ENCODE measurements around the gene TSGA10IP.
A peak's percentile ranks its signal among the peaks of the same experiment; 100 is the strongest.
"Not testable (repeated sequence)": the region's sequence is repeated elsewhere in the genome, so short reads cannot be mapped to it uniquely, and the experiment has no call there.

TSGA10IP gene

DNA sequence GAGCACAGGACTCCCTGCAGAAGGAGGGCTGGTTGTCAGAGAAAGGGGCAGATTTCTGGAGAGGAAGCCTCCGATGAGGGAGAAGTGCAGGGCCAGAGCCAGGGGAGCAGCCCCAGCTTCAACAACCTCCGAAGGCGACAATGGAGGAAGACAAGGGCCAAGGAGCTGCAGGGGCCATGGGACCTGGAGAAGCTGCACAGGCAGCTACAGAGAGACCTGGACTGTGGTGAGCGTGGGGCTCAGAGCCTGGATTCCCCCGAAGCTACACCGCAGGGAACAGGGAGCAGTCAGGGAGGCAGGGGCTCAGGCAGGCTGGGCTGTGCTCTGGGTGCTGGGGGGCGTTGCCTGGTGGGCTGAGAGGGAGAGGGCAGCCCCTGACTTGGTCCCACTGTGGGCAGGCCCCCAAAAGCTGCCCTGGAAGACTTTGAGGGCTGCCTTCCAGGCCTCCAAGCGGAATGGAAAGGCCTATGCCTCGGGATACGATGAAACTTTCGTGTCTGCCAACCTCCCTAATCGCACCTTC is 2.4 kb downstream of the TSGA10IP start:
- no peak for DNase-seq (ENCODE audit: low read depth)

DNA sequence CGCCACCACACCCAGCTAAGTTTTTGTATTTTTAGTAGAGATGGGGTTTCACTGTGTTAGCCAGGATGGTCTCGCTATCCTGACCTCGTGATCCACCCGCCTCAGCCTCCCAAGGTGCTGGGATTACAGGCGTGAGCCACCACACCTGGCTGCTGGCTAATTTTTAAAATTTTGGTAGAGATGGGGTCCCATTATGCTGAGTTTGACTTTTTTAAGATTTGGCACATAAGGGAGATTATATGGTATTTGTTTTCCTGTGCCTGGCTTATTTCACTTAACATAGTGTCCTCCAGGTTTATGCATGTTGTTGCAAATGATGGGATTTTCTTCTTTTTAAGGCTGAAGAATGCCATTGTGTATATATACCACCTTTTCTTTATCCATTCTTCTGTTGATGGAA is 5.4 kb downstream of the TSGA10IP start:
- DNase-seq (ENCODE audit: low read depth): not testable (repeated sequence)

DNA sequence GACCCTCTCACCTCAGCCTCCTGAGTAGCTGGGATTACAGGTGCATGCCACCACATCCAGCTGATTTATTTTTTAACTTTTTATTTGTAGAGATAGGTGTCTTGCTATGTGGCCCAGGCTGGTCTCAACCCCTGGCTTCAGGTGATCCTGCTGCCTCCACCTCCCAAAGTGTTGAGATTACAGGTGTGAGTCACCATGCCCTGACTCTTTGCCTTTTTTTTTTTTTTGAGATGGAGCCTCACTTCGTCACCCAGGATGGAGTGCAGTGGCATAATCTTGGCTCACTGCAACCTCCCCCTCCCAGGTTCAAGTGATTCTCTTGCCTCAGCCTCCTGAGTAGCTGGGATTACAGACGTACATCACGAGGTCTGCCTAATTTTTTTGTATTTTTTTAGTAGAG is 6.4 kb downstream of the TSGA10IP start:
- DNase-seq (ENCODE audit: low read depth): not testable (repeated sequence)

DNA sequence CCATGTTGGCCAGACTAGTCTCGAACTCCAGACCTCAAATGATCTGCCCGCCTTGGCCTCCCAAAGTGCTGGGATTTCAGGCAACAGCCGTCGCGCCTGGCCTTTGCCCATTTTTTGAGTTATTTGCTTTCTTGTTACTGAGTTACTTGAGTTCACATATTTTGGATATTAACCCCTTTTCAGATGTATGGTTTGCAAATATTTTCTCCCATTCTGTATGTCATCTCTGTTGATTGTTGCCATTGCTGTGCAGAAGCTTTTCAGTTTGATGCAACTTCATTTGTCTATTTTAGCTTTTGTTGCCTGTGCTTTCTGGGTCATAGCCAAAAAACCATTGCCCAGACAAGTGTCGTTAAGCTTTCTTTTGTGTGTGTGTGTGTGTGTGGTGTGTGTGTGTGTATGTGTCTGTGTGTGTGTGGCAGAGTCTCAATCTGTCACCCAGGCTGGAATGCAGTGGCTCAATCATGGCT is 6.8 kb downstream of the TSGA10IP start:
- DNase-seq (ENCODE audit: low read depth): no peak

DNA sequence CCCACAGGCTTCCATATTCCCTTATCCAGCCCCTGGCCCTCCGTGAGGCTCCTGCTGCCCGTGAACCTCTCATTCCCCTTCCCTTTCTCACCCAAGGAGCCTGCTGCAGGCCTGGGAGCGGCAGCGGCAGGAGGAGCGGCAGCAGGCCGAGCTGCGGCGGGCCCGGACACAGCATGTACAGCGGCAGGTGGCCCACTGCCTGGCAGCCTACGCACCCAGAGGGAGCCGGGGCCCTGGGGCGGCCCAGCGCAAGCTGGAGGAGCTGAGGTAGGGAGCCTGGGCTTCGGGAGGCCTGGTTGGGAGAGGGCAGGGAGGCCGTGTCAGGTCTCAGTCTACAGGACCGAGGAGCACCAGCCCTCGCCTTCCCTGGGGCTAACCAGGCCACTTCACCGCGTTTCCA is 8.2 kb downstream of the TSGA10IP start:
- DNase-seq (ENCODE audit: low read depth): no peak

DNA sequence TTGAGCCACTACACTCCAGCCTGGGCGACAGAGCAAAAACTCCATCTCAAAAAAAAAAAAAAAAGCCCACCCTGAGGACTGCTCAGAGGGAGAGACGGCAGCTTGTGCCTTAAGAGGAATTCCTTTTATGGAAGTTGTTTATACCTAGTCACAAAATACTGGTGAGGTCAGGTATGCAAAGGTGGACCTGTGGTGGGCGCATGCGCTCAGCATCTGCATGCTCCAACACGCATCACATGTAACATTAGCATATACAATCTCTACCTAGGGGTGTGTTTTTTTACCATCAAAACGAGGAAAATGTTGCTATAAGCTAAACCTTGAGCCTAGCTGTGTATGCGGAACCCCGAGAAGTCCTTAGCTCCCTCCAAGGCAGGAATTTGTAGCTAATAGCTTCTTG is 9.5 kb downstream of the TSGA10IP start:
- no peak for DNase-seq (ENCODE audit: low read depth)

DNA sequence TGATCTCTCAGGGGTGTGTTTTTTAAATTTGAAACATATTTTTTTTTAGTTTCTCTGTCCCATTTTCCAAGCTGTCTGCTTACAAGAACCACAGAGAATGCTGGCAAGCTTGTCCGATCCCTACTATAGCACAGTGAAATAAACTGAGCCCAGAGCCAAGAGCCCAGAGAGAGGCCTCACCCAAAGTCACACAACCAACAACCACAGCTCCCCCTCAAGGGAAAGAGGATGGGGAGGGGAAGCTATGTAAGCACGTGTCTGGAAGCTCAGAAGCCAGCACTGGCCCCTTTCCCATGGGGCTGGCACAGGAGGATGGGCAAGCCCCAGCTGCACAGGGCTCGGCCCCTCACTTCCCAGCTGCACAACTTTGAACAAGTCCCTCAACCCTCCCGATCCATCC is 13.0 kb downstream of the TSGA10IP start:
- DNase-seq (ENCODE audit: low read depth): no peak

DNA sequence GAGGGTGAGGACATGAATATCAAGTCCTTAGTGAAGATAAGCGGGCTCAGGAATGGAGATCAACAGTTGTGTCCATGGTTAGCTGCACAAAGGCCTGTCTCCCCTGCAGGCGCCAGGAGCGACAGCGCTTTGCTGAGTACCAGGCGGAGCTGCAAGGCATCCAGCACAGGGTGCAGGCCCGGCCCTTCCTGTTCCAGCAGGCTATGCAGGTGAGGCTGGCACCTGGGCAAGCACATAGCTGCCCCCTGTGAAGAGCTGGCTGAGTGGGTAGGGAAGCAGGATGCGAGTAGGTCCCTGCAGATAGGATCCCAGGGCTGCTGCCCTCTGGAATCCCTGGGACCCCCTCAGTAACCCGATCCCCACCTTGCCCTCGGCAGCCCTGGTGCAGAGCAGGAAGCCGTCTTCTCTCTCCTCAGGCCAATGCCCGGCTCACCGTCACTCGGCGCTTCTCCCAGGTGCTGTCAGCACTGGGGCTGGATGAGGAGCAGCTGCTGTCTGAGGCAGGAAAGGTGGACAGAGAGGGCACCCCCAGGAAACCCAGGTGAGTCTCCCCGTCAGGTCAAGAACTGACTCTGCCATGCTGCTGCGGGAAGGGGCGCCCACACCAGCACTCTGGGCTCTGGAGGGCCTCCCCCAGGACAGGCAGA is 13.6 kb downstream of the TSGA10IP start:
- no peak for DNase-seq (ENCODE audit: low read depth)

DNA sequence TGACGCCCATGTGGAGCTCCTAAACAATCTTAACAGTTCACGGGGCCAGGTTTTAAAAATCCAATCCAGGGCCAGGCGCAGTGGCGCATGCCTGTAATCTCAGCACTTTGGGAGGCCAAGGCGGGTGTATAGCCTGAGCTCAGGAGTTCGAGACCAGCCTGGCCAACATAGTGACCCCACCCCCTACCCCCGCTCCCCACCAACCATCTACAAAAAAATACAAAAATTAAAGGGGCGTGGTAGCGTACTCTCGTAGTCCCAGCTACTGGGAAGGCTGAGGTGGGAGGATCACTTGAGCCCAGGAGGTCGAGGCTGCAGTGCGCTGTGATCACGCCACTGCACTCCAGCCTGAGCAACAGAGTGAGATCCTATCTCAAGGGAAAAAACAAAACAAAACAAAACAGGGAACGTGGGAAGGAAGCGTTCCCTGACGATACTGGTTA is 15.6 kb downstream of the TSGA10IP start:
- no peak for DNase-seq (ENCODE audit: low read depth)

DNA sequence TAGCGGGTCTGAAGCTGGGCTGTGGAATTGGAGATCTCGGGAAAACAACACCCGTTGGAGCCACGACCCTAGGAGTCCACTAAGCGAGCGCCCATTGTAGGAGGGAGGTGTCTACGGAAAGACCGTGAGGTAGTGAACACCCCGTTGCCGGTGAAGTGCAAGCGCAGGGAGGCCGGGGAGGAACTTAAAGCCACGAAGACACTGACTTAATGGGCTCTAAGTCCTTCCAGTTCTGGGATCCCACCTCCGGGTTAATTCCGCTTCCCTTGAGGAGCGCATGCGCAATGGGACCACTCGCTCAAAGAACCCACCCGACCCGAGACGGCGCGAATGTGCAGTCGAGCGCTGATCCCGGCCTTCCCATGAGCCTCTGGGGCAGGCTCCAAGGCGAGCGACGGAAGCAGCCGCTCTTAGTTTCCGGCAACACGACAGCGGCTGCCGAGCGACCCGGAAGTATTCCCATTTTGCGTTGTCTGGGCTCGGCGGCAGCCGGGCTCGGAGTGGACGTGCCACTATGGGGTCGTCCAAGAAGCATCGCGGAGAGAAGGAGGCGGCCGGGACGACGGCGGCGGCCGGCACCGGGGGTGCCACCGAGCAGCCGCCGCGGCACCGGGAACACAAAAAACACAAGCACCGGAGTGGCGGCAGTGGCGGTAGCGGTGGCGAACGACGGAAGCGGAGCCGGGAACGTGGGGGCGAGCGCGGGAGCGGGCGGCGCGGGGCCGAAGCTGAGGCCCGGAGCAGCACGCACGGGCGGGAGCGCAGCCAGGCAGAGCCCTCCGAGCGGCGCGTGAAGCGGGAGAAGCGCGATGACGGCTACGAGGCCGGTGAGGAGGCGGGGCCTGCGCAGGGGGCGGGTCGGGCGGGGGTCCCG is 16.2 kb downstream of the TSGA10IP start, which contains the start of gene SART1:
SART1 (plus strand) TSS at position 468 of the 874 bp plus-strand sequence; CDS start at position 515, 47 bp downstream.
- peak; percentile 93 for DNase-seq (ENCODE audit: low read depth)

DNA sequence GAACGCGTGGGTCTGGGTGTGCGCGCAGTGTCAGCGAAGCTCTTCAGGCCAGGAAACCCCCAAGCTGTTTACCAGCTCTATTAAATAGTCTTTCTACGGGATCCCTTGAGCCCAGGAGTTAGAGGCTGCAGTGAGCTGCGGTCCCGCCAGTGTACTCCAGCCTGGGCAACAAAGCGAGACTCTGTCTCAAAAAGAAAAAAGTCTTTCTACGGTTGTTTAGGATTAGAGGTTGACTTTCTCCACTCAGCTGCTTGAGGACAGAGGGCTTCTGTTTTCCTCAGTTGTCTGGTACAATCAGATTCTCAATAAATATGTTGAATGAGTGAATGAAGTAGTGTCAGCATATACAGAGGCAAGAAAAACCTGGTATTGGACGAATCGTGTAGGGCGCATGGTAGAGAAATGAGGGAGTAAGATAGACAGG is 16.9 kb downstream of the TSGA10IP start:
- DNase-seq (ENCODE audit: low read depth): peak; percentile 27

DNA sequence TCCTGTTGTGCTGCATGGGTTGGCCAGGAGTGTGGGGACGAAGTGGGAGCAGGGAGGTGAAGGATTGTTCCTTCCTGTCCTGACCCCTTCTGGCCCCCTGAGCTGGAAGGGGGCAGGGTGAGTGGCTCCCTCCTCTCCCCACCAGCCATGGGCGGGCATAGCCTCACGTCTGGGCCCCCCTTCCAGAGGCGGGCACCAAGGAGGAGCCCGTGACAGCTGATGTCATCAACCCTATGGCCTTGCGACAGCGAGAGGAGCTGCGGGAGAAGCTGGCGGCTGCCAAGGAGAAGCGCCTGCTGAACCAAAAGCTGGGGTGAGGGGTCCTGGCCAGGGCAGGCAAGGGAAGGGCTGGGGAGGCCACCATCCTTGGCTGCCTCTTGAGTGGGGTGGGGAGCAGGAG is 19.6 kb downstream of the TSGA10IP start:
- DNase-seq (ENCODE audit: low read depth): no peak

DNA sequence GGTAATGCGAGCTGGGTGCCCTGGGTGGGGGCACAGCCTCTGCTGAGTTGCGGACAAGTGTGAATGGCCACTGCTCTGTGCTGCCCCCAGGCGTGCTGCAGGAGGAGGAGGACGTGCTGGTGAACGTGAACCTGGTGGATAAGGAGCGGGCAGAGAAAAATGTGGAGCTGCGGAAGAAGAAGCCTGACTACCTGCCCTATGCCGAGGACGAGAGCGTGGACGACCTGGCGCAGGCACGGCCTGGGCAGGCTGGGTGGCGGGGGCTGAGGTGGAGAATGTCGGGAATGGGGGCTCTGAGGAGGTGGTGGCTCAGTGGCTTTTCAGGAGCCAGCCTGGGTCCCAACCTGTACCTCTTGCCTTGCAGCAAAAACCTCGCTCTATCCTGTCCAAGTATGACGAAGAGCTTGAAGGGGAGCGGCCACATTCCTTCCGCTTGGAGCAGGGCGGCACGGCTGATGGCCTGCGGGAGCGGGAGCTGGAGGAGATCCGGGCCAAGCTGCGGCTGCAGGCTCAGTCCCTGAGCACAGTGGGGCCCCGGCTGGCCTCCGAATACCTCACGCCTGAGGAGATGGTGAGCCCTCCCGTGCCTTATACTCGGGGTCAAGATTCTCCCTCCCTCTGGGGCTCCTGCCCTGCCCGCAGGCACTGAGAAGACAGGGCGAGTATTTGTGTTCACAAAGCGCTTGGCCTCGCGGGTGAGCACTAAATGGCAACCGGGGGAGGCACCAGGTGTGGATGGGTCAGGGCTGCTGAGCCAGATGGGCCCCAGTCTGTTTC is 20.9 kb downstream of the TSGA10IP start:
- DNase-seq (ENCODE audit: low read depth): no peak

DNA sequence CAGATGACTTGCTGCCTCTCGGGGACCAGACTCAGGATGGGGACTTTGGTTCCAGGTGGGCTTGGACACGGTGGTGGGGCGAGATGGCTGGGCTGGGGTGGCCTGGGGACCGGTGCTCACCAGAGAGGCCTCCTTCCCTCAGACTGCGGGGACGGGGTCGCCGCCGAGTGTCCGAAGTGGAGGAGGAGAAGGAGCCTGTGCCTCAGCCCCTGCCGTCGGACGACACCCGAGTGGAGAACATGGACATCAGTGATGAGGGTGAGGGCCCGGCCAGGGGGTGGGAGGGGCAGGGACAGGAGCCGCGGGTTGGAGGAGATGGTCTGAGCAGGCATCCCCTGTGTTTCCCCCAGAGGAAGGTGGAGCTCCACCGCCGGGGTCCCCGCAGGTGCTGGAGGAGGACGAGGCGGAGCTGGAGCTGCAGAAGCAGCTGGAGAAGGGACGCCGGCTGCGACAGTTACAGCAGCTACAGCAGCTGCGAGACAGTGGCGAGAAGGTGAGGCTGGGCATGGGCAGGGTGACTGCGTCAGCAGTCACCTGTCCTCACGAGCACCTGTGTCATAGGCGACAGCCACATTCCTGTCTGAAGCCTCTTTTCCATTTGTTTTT is 22.2 kb downstream of the TSGA10IP start:
- no peak for DNase-seq (ENCODE audit: low read depth)

DNA sequence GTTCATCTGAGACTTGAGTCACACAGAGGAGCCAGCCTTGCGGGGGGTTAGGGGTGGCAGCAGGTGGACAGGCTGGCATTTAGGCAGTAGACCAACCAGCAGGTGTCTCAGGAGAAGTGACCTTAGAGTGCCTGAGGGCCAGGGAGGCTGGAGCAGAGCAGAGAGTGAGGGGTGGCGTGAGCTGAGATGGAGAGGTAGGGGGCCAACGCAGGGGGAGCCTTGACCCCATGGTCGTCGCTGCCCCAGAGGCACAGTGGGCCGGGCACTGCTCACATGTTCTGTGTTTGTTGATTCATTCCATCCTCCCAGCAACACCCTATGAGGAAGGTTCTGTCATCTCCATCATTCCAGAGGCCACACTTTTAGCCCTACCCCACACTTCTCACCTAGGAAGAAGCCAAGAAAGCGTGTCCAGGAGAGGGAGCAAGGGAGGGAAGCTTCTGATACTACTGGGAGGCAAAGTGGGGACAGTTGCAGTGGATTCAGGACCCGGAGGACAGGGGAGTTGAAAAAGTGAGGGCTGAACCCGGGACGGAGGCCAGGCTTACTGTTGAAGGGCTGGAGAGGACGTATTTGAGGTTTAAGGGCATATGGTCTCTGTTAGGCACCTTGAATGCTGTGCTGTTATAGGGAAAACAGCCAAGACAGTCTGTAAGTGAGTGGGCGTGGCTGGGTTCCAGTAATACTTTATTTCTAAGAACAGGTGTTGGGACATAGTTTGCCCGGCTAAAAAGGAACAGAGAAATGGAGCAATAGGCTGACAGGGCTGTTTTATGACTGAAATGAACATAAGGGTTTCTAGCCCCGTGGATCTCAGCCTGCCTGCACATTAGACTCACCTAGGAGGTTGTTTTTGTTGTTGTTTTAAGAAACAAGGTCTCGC is 23.6 kb downstream of the TSGA10IP start:
- no peak for DNase-seq (ENCODE audit: low read depth)

DNA sequence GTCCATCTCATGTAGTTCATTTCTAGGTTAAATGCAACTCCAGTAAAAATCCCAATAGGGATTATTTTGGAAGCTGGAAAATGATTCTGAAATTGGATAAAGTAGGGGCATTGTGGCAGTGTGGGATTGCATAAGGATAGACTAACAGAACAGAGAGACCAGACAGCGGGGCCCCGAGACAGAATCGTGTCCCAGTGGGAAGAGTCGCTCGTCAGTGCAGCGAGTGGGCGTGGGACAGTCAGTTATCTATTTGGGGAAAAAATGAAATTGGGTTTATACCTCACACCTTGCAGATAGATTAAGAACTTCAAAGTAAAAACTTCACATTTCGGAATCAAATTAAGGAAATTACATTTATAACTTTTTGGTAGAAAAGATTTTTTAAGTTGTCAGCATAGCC is 26.8 kb downstream of the TSGA10IP start:
- DNase-seq (ENCODE audit: low read depth): no peak

DNA sequence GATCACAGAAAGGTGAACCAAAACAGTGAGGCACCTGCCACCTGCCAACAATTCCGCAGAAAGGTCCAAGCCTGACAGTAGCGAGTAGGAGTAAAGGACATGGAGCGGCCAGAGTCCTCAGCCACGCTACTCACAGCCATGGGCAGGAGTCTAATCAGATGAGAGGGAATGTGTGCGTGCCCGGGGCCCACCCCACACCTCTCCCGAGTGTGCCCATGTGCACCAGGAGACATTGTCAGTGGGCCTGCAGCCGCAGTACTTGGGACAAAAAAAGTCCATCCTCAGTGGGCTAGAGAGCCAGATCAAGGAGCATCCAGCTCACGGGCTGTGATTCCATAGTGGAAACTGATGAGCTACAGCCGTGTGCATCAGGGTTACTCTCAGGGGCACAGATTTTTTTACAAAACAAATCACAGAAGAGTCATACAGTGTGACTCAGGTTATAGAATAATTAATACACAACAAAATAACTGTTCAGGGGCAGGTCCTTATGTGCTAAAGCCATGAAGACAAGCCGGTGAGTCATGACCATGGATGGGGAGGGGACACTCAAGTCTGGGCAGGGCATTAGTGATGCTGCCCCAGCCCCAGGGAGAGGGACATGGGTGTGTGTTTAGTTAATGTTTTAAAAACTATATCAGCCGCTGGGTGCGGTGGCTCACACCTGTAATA is 28.3 kb downstream of the TSGA10IP start:
- no peak for DNase-seq (ENCODE audit: low read depth)

DNA sequence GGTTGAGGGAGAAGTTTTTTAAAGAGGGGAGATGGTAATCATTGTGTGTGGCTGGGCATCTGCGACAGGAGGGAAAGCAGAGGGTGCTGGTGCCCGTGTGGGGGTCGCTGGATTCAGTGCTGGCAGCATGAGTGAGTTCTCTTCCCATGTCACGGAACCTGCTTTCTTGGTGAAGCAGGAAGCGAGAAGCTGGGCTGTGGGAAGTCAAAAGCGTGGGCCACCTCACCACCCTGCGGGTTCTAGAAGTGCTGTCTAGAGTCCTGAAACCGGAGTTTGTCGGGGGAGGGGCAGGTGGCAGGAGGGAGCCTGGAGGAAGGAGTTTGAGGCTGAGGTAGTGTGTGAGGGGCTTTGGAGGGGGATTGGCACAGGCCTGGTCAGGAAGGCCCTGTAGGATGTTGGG is 30.5 kb downstream of the TSGA10IP start:
- DNase-seq (ENCODE audit: low read depth): no peak

DNA sequence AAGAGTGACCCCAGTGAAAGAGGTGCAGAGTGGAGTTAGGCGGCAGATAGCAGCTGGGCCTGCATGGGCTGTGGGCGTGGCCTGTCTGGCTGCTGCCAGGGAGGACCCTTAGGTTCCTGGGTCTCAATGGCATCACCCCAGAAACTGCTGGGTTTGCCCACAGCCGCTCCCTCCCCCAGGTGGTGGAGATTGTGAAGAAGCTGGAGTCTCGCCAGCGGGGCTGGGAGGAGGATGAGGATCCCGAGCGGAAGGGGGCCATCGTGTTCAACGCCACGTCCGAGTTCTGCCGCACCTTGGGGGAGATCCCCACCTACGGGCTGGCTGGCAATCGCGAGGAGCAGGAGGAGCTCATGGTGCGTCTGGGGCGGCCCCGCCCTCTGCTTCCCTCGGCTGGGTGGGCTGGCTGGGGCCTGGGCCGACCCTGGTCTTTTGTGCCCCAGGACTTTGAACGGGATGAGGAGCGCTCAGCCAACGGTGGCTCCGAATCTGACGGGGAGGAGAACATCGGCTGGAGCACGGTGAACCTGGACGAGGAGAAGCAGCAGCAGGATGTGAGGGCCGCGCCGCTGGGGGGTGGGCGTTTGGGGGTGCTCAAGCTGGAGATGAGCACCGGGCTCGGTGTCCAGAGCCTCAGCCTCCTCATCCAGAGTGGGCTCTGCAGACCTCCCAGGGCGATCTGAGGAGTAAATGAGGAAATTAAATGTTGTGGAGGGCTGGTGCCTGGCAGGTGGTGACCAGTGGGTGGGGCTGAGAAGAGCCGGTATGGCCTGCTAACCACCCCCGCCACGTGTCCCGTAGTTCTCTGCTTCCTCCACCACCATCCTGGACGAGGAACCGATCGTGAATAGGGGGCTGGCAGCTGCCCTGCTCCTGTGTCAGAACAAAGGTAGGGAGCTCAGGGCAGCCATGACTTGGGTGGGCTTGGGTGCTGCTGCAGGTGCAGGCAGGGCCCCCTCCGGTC is 31.2 kb downstream of the TSGA10IP start:
- DNase-seq (ENCODE audit: low read depth): no peak

Measured in activated gamma-delta T cell treated with anti-CD3 and anti-CD28 coated beads, Interleukin-2, amount 50 U/mL, for 16 hours (primary cell).